HUES48 (cell line): ENCODE data around the gene CNDP2.

Experiments used
- H3K27ac ChIP-seq: one replicate; pipeline ENCODE4 v1.7.0; 2013; ENCODE audit warnings: low read depth, low read length, inconsistent platforms
- H3K27me3 ChIP-seq: 2 replicates; pipeline ENCODE4 v1.6.1; 2013; ENCODE audit warnings: mild to moderate bottlenecking, low read length; ENCODE audit not compliant: control insufficient read depth, insufficient read depth
- H3K36me3 ChIP-seq: 2 replicates; pipeline ENCODE4 v1.6.1; 2013; ENCODE audit warnings: low read length; ENCODE audit not compliant: control insufficient read depth, insufficient read depth
- H3K4me1 ChIP-seq: 2 replicates; pipeline ENCODE4 v1.6.1; 2013; ENCODE audit warnings: mild to moderate bottlenecking, low read length; ENCODE audit not compliant: control insufficient read depth, insufficient read depth
- H3K4me3 ChIP-seq: 2 replicates; pipeline ENCODE4 v1.5.1; 2013; ENCODE audit warnings: mild to moderate bottlenecking, low read depth, low read length
- H3K9ac ChIP-seq: 2 replicates; pipeline ENCODE4 v1.6.1; 2013; ENCODE audit warnings: mild to moderate bottlenecking, low read depth, low read length, moderate library complexity
- H3K9me3 ChIP-seq: 2 replicates; pipeline ENCODE4 v1.6.1; 2013; ENCODE audit warnings: low read length; ENCODE audit not compliant: control insufficient read depth, insufficient read depth

The CNDP2 gene

GRCh38 chr18:74511823-74512222, 15.7 kb downstream of the CNDP2 start:
- H3K9ac ChIP-seq: no peak overlapping the region
- H3K9me3 ChIP-seq: no peaks in the 10 kb centered on the region
- no peak overlapping the region for H3K27ac ChIP-seq
- no peak overlapping the region for H3K4me3 ChIP-seq
- H3K27me3 ChIP-seq: no peaks in the 10 kb centered on the region
- no peaks in the 10 kb centered on the region for H3K4me1 ChIP-seq
- peaks cover 97% of the 10 kb centered on the region for H3K36me3 ChIP-seq

DNA sequence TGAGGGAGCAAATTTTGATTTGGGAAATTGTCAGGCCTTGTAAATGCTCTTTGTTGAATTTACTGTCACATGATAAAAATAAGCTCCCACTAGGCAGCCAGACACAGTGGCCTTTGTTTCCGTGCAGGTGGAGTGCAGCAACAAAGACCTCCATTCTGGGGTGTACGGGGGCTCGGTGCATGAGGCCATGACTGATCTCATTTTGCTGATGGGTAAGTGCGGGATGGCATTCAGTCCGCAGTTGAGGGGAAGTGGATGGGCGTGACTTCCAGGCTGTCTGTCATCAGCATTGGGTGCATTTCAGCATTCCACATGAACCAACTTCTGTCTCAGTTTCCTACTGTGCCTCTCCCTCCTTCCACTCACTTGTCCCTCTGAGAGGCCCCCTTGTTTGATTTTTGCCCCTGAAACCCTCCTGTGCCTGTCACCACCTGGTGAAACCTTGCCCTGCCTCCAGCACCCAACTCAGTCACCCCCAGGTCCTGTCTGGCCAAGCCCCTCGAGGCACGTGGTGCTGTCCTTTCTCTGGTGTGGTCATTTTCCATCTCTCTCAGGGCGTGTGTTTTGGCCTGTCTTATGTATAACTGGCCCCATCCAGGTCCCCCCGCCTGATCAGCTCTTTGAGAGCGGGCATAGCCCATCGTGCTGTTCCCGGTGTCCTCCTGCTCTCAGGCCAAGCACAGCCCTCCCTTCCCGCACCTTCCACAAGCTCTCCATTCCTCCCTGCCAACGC, 16.3 kb downstream of the CNDP2 start:
- H3K9ac ChIP-seq: no peak overlapping the region
- no peaks in the 10 kb centered on the region for H3K4me1 ChIP-seq
- H3K4me3 ChIP-seq: no peak overlapping the region
- H3K9me3 ChIP-seq: no peaks in the 10 kb centered on the region
- H3K27ac ChIP-seq: no peak overlapping the region
- no peaks in the 10 kb centered on the region for H3K27me3 ChIP-seq
- peaks cover 97% of the 10 kb centered on the region for H3K36me3 ChIP-seq

DNA sequence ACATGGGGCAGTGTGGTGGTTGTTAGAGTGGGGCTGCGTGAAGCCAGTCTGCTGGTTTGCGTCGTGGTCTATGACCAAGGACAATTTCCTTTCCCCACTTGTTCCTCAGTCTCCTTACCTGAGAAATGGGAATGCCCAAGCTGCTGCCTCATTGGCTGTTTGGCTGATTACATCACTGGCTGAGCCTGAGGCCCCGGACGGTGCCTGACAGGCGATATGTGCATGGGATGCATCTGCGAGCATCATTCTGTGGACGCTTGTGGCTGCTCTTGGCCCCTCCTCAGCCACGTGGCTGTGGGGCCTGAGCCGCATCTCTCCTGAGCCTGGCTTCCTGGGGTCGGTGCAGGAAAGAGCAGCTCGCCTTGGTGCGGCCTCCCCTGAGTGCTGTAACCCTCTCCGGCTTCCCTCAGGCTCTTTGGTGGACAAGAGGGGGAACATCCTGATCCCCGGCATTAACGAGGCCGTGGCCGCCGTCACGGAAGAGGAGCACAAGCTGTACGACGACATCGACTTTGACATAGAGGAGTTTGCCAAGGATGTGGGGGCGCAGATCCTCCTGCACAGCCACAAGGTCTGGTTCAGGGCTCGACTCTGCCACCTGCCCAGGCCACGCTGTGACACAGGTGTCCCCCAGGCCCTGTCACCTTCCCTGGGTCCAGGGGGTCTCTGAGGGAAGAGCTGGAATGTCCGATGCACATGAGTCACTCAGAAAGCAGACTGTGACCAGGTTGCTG, 17.2 kb downstream of the CNDP2 start:
- H3K36me3 ChIP-seq: peaks cover 94% of the 10 kb centered on the region
- H3K4me1 ChIP-seq: no peaks in the 10 kb centered on the region
- no peak overlapping the region for H3K27ac ChIP-seq
- H3K4me3 ChIP-seq: no peak overlapping the region
- no peak overlapping the region for H3K9ac ChIP-seq
- H3K27me3 ChIP-seq: no peaks in the 10 kb centered on the region
- H3K9me3 ChIP-seq: no peaks in the 10 kb centered on the region

DNA sequence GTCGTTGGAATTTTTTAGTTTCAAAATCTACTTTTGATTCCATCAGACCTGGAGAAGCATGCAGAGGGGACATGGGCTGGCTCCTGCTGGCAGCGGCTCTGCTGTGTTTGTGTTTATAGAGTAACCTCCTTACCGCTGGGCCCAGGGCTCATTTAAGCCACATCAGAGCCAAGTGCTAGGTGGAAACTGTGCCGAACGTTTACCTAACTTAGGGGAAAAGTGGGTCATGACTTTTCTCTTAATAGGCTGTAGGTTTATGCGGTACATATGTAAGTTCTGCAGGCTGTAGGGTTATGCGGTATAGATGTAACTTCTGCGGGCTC, 17.7 kb downstream of the CNDP2 start:
- Histone ChIP-seq H3K9me3 (no peaks in the 10 kb centered on the region), H3K36me3 (peaks cover 94% of the 10 kb centered on the region), H3K4me3 (no peak overlapping the region), H3K4me1 (no peaks in the 10 kb centered on the region), H3K9ac (no peak overlapping the region), H3K27ac (no peak overlapping the region), H3K27me3 (no peaks in the 10 kb centered on the region)

- H3K4me1 ChIP-seq: no peaks in the 10 kb centered on the region
- no peak overlapping the region for H3K9ac ChIP-seq
- H3K27ac ChIP-seq: no peak overlapping the region
- no peak overlapping the region for H3K4me3 ChIP-seq
- peaks cover 94% of the 10 kb centered on the region for H3K36me3 ChIP-seq
- no peaks in the 10 kb centered on the region for H3K9me3 ChIP-seq
- no peaks in the 10 kb centered on the region for H3K27me3 ChIP-seq
Observed at GRCh38 chr18:74514860-74515495, 18.8 kb downstream of the CNDP2 start.

- H3K27me3 ChIP-seq: no peaks in the 10 kb centered on the region
- no peak overlapping the region for H3K9ac ChIP-seq
- H3K4me3 ChIP-seq: no peak overlapping the region
- H3K9me3 ChIP-seq: no peaks in the 10 kb centered on the region
- H3K36me3 ChIP-seq: peaks cover 94% of the 10 kb centered on the region
- H3K4me1 ChIP-seq: no peaks in the 10 kb centered on the region
- no peak overlapping the region for H3K27ac ChIP-seq
Observed at GRCh38 chr18:74515620-74516231, 19.6 kb downstream of the CNDP2 start.

- Histone ChIP-seq H3K36me3 (peaks cover 94% of the 10 kb centered on the region), H3K27me3 (no peaks in the 10 kb centered on the region), H3K27ac (no peak overlapping the region), H3K4me3 (no peak overlapping the region), H3K9ac (no peak overlapping the region), H3K4me1 (no peaks in the 10 kb centered on the region), H3K9me3 (no peaks in the 10 kb centered on the region)
Observed at GRCh38 chr18:74516271-74517235, 20.4 kb downstream of the CNDP2 start.

GRCh38 chr18:74517236-74517630, 21.1 kb downstream of the CNDP2 start:
- no peak overlapping the region for H3K27ac ChIP-seq
- no peaks in the 10 kb centered on the region for H3K9me3 ChIP-seq
- peaks cover 87% of the 10 kb centered on the region for H3K36me3 ChIP-seq
- H3K9ac ChIP-seq: no peak overlapping the region
- no peak overlapping the region for H3K4me3 ChIP-seq
- H3K27me3 ChIP-seq: no peaks in the 10 kb centered on the region
- no peaks in the 10 kb centered on the region for H3K4me1 ChIP-seq

DNA sequence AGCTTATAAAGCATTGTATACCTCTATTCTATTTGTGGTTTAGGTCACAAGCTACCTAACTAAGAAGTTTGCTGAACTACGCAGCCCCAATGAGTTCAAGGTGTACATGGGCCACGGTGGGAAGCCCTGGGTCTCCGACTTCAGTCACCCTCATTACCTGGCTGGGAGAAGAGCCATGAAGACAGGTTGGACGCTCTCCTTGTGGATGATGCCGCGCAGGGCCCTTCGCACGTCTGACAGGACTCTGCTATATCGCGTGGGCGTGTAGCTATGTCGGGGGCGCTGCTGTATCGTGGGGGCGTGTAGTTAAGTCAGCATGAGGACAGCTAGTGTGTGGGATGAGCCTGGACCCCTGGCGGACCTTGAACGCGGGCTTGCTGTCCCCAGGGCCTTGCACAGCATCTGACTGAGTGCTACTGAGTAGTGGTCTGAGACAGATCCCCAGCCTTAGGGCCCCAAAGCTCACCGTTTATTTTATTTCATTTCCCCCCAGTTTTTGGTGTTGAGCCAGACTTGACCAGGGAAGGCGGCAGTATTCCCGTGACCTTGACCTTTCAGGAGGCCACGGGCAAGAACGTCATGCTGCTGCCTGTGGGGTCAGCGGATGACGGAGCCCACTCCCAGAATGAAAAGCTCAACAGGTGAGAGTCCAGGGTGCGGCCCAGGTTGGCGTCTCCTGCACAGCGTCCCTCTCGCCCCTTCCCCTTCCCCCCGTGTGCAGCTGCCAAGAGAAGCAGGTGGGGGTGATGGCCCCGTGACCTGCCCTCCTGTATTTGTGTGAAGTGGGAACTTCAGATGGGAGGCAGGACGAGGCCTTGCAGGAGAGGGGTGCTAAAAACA, 22.5 kb downstream of the CNDP2 start:
- H3K4me3 ChIP-seq: no peak overlapping the region
- no peak overlapping the region for H3K9ac ChIP-seq
- no peaks in the 10 kb centered on the region for H3K27me3 ChIP-seq
- H3K4me1 ChIP-seq: no peaks in the 10 kb centered on the region
- no peaks in the 10 kb centered on the region for H3K9me3 ChIP-seq
- H3K27ac ChIP-seq: no peak overlapping the region
- H3K36me3 ChIP-seq: peaks cover 73% of the 10 kb centered on the region
